HEK293 (cell line): ENCODE measurements around the gene HSFX1.

Experiments used
- CTCF ChIA-PET: fragments of 350-600 bp; formaldehyde crosslinking; extraction: SDS; loops from one replicate; lab custom pipeline; 2021; ENCODE audit warnings: antibody characterized with exemption; lab: Yijun Ruan, JAX
- POLR2A ChIA-PET: fragments of 300-600 bp; formaldehyde crosslinking; extraction: SDS; loops from one replicate; lab custom pipeline; 2020; ENCODE audit warnings: antibody characterized with exemption, inconsistent platforms; lab: Yijun Ruan, JAX
- H3K27ac ChIP-seq: fragments of 200-500 bp; sonication (Bioruptor generic); 2 replicates; pipeline ENCODE4 v1.5.1; 2014; ENCODE audit warnings: low read depth, low read length, control low read depth, inconsistent platforms; ENCODE audit errors: extremely low read depth
- H3K36me3 ChIP-seq, 2 experiments: fragments of 200-500 bp in 1 of 2; sonication (Bioruptor generic) in 1 of 2; 1 replicate in 1 of 2; 2 replicates in 1 of 2; pipeline ENCODE4 v1.5.1; 2014 to 2017; ENCODE audit warnings: inconsistent platforms in 2 of 2, low read length in 2 of 2; ENCODE audit not compliant: control insufficient read depth in 2 of 2, insufficient read depth in 1 of 2
- H3K4me1 ChIP-seq: fragments of 200-500 bp; sonication (Bioruptor generic); 2 replicates; pipeline ENCODE4 v1.5.1; 2014; ENCODE audit warnings: mild to moderate bottlenecking, low read length, inconsistent platforms; ENCODE audit not compliant: control insufficient read depth, insufficient read depth
- H3K4me3 ChIP-seq: 2 replicates; pipeline ENCODE4 v1.5.1; 2011; ENCODE audit warnings: low read depth, mild to moderate bottlenecking, control low read depth, low read length, moderate library complexity
- H3K9me3 ChIP-seq: fragments of 200-500 bp; sonication (Bioruptor generic); 2 replicates; pipeline ENCODE4 v1.5.1; 2014; ENCODE audit warnings: low read depth, low read length, inconsistent platforms; ENCODE audit not compliant: control insufficient read depth, insufficient read depth
- PRDM10 ChIP-seq: fragments of 450-650 bp; formaldehyde crosslinking; IDR thresholded peaks from 2 replicates; pipeline ENCODE4 v1.5.1; 2016; ENCODE audit warnings: missing biosample characterization, missing genetic modification characterization
- TRIM28 ChIP-seq: IDR thresholded peaks from 2 replicates; pipeline ENCODE4 v1.6.1; 2011; ENCODE audit warnings: low read length, control low read depth, borderline replicate concordance
- WT1 ChIP-seq: fragments of 450-650 bp; formaldehyde crosslinking; IDR thresholded peaks from 2 replicates; pipeline ENCODE4 v1.5.1; 2016; ENCODE audit warnings: missing biosample characterization, missing genetic modification characterization
- ZEB2 ChIP-seq: fragments of 450-650 bp; formaldehyde crosslinking; IDR thresholded peaks from 2 replicates; pipeline ENCODE4 v1.5.1; 2016; ENCODE audit warnings: missing biosample characterization, missing genetic modification characterization
- ZFP3 ChIP-seq: fragments of 450-650 bp; formaldehyde crosslinking; IDR thresholded peaks from 2 replicates; pipeline ENCODE4 v1.5.1; 2016; ENCODE audit warnings: low read depth, missing biosample characterization, missing genetic modification characterization
- ZNF133 ChIP-seq: fragments of 450-650 bp; formaldehyde crosslinking; IDR thresholded peaks from 2 replicates; pipeline ENCODE4 v1.5.1; 2016; ENCODE audit warnings: missing biosample characterization, missing genetic modification characterization
- ZNF140 ChIP-seq: fragments of 450-650 bp; formaldehyde crosslinking; IDR thresholded peaks from 2 replicates; pipeline ENCODE4 v1.5.1; 2016; ENCODE audit warnings: missing biosample characterization, missing genetic modification characterization
- ZNF362 ChIP-seq: fragments of 450-650 bp; formaldehyde crosslinking; IDR thresholded peaks from 2 replicates; pipeline ENCODE4 v1.5.1; 2016; ENCODE audit warnings: missing biosample characterization, missing genetic modification characterization
- ZNF37A ChIP-seq: fragments of 450-650 bp; IDR thresholded peaks from 2 replicates; pipeline ENCODE4 v1.5.1; 2018; ENCODE audit warnings: missing biosample characterization, missing genetic modification characterization
- ZNF423 ChIP-seq: fragments of 450-650 bp; formaldehyde crosslinking; IDR thresholded peaks from 2 replicates; pipeline ENCODE4 v1.5.1; 2016; ENCODE audit warnings: missing biosample characterization, missing genetic modification characterization
- ZNF558 ChIP-seq: fragments of 450-650 bp; formaldehyde crosslinking; IDR thresholded peaks from 2 replicates; pipeline ENCODE4 v1.5.1; 2016; ENCODE audit warnings: missing biosample characterization, missing genetic modification characterization
- ZNF692 ChIP-seq: fragments of 450-650 bp; formaldehyde crosslinking; IDR thresholded peaks from 2 replicates; pipeline ENCODE4 v1.5.1; 2016; ENCODE audit warnings: missing biosample characterization, missing genetic modification characterization
- ZNF792 ChIP-seq: fragments of 450-650 bp; formaldehyde crosslinking; IDR thresholded peaks from 2 replicates; pipeline ENCODE4 v1.5.1; 2016; ENCODE audit warnings: missing biosample characterization, missing genetic modification characterization

HSFX1 gene

GRCh38 chrX:149799095-149799714, 25.3 kb downstream of the HSFX1 start:
- Histone ChIP-seq H3K4me3 (no peak overlapping the region), H3K9me3 (peaks cover 3% of the 10 kb centered on the region), H3K36me3 (no peaks in the 10 kb centered on the region), H3K4me1 (no peaks in the 10 kb centered on the region), H3K27ac (no peak overlapping the region)
- TF ChIP-seq ZNF362 (no peak), ZNF558 (tag by site-specific recombination) (peak; percentile 95)
- POLR2A ChIA-PET: interaction anchor here (0.6 kb wide), 1 partner anchor 73 kb away, joined by 3 read pairs; no protein-coding TSS in a partner anchor
- CTCF ChIA-PET: interaction anchor here (0.6 to 0.7 kb wide), 2 partner anchors 61 to 331 kb away, joined by 3 to 6 read pairs; no protein-coding TSS in a partner anchor

GRCh38 chrX:149799938-149800337, 26.1 kb downstream of the HSFX1 start:
- TF ChIP-seq WT1 (tag by site-specific recombination): peak; percentile 74
- TF ChIP-seq TRIM28: peak; percentile 68; the same call in 1 of the 2 replicates
- no peak for TF ChIP-seq ZEB2 (tag by site-specific recombination)
- TF ChIP-seq, all 188 proteins: peak for 2
- ChIA-PET POLR2A (no interaction called here), CTCF (no interaction called here)
- Histone ChIP-seq H3K4me3 (no peak overlapping the region), H3K27ac (no peak overlapping the region), H3K4me1 (no peaks in the 10 kb centered on the region), H3K36me3 (no peaks in the 10 kb centered on the region), H3K9me3 (peaks cover 3% of the 10 kb centered on the region)

- POLR2A ChIA-PET: no interaction called here
- CTCF ChIA-PET: no interaction called here
- TF ChIP-seq ZNF140: no peak
- TF ChIP-seq ZNF37A (tag by site-specific recombination): no peak
- no peak for TF ChIP-seq ZFP3
- TF ChIP-seq ZNF692 (tag by site-specific recombination): no peak
- no peak for TF ChIP-seq ZNF423 (tag by site-specific recombination)
- TF ChIP-seq ZNF792 (tag by site-specific recombination): no peak
- no peak for TF ChIP-seq ZNF133 (tag by site-specific recombination)
- TF ChIP-seq PRDM10 (tag by site-specific recombination): no peak
- TF ChIP-seq, all 188 proteins: peak for 0
- H3K36me3 ChIP-seq: no peaks in the 10 kb centered on the region
- H3K4me3 ChIP-seq: no peak overlapping the region
- no peaks in the 10 kb centered on the region for H3K9me3 ChIP-seq
- H3K4me1 ChIP-seq: no peaks in the 10 kb centered on the region
- H3K27ac ChIP-seq: no peak overlapping the region
Measured at GRCh38 chrX:149803458-149804062, 29.7 kb downstream of the HSFX1 start.
